IMR-90 (cell line): ENCODE measurements around the gene RUNDC1. TPM values are rescaled to one million over a fixed set of nuclear protein-coding genes. Genes with fewer than 3 reads are reported as not detected.
A peak's percentile ranks its signal among the peaks of the same experiment; 100 is the strongest.

Source experiments
- ATAC-seq: fragments of 200-7000 bp; cut with Tn5 transposase; 2 replicates; pipeline ENCODE4 v1.9.1; 2020; ENCODE audit warnings: low read depth, mild to moderate bottlenecking, moderate library complexity
- BruUV-seq: library from RNA; stranded (reverse); fragments of 400-500 nt; replicated peaks from 2 replicates; lab custom pipeline; 2021; lab: Mats Ljungman, UMichigan
- CTCF ChIA-PET: fragments of 300-600 bp; formaldehyde crosslinking; extraction: SDS; loops from one replicate; lab custom pipeline; 2021; ENCODE audit warnings: antibody characterized with exemption; lab: Yijun Ruan, JAX
- POLR2A ChIA-PET: fragments of 300-600 bp; sonication (Branson Sonifier 250); formaldehyde crosslinking; loops from one replicate; lab custom pipeline; 2022; ENCODE audit warnings: antibody characterized with exemption; ENCODE audit not compliant: unreplicated experiment; lab: Charles Lee
- DNase-seq: peaks from one replicate; pipeline ENCODE4 v3.0.0; 2013
- H2AFZ ChIP-seq: replicated peaks from 2 replicates; pipeline ENCODE3; 2013; ENCODE audit warnings: low read length, mild to moderate bottlenecking; ENCODE audit not compliant: poor library complexity
- H2AK5ac ChIP-seq: 2 replicates; pipeline ENCODE4 v1.6.1; 2013; ENCODE audit warnings: low read depth, low read length, inconsistent platforms
- H2AK9ac ChIP-seq: replicated peaks from 2 replicates; pipeline ENCODE3; 2013; ENCODE audit warnings: mild to moderate bottlenecking, low read depth, low read length, moderate library complexity; ENCODE audit not compliant: poor library complexity
- H2BK120ac ChIP-seq: 2 replicates; pipeline ENCODE4 v1.6.1; 2013; ENCODE audit warnings: low read depth, low read length, inconsistent platforms
- H2BK15ac ChIP-seq: 3 replicates; pipeline ENCODE4 v1.6.1; 2013; ENCODE audit warnings: low read depth, low read length, inconsistent platforms
- H2BK20ac ChIP-seq: 2 replicates; pipeline ENCODE4 v1.6.1; 2013; ENCODE audit warnings: low read depth, mild to moderate bottlenecking, inconsistent platforms, low read length, moderate library complexity
- H2BK5ac ChIP-seq: 2 replicates; pipeline ENCODE4 v1.6.1; 2013; ENCODE audit warnings: mild to moderate bottlenecking, low read depth, low read length, inconsistent platforms; ENCODE audit not compliant: poor library complexity, severe bottlenecking
- H3K14ac ChIP-seq: replicated peaks from 2 replicates; pipeline ENCODE4 v1.6.1; 2013; ENCODE audit warnings: low read depth, low read length, inconsistent platforms
- H3K18ac ChIP-seq: 2 replicates; pipeline ENCODE4 v1.6.1; 2013; ENCODE audit warnings: low read depth, low read length, control low read depth
- H3K23ac ChIP-seq: 2 replicates; pipeline ENCODE4 v1.6.1; 2013; ENCODE audit warnings: low read depth, low read length, inconsistent platforms
- H3K27ac ChIP-seq: 2 replicates; pipeline ENCODE4 v1.5.1; 2013; ENCODE audit warnings: mild to moderate bottlenecking, control low read depth, low read length; ENCODE audit not compliant: insufficient read depth
- H3K27me3 ChIP-seq: 2 replicates; pipeline ENCODE4 v1.6.1; 2013; ENCODE audit warnings: low read length; ENCODE audit not compliant: control insufficient read depth, insufficient read depth
- H3K36me3 ChIP-seq: 2 replicates; pipeline ENCODE4 v1.6.1; 2013; ENCODE audit warnings: low read length, mixed read lengths; ENCODE audit not compliant: control insufficient read depth, insufficient read depth
- H3K4ac ChIP-seq: 2 replicates; pipeline ENCODE4 v1.6.1; 2013; ENCODE audit warnings: low read depth, low read length, inconsistent platforms
- H3K4me1 ChIP-seq: 2 replicates; pipeline ENCODE4 v1.6.1; 2013; ENCODE audit warnings: low read length, mixed read lengths; ENCODE audit not compliant: control insufficient read depth, insufficient read depth
- H3K4me2 ChIP-seq: 2 replicates; pipeline ENCODE4 v1.6.1; 2013; ENCODE audit warnings: low read depth, mild to moderate bottlenecking, control low read depth, low read length, moderate library complexity
- H3K4me3 ChIP-seq: 2 replicates; pipeline ENCODE4 v1.5.1; 2013; ENCODE audit warnings: low read depth, mild to moderate bottlenecking, control low read depth, low read length, moderate library complexity; ENCODE audit not compliant: insufficient read depth
- H3K56ac ChIP-seq: 2 replicates; pipeline ENCODE4 v1.6.1; 2013; ENCODE audit warnings: low read length, inconsistent platforms; ENCODE audit not compliant: insufficient read depth; ENCODE audit errors: extremely low read depth
- H3K79me1 ChIP-seq, 2 experiments: 2 replicates each; pipeline ENCODE4 v1.6.1; 2013; ENCODE audit warnings: low read length in 2 of 2, inconsistent platforms in 1 of 2, low read depth in 1 of 2
- H3K9ac ChIP-seq: 2 replicates; pipeline ENCODE4 v1.6.1; 2013; ENCODE audit warnings: low read depth, low read length, control low read depth
- H3K9me1 ChIP-seq: 2 replicates; pipeline ENCODE4 v1.6.1; 2013; ENCODE audit warnings: low read length, inconsistent platforms; ENCODE audit not compliant: insufficient read depth
- H3K9me3 ChIP-seq: 2 replicates; pipeline ENCODE4 v1.6.1; 2013; ENCODE audit warnings: low read length; ENCODE audit not compliant: control insufficient read depth, insufficient read depth
- H4K20me1 ChIP-seq: 2 replicates; pipeline ENCODE4 v1.6.1; 2013; ENCODE audit warnings: low read length, inconsistent platforms; ENCODE audit not compliant: insufficient read depth
- H4K5ac ChIP-seq: 2 replicates; pipeline ENCODE4 v1.6.1; 2013; ENCODE audit warnings: mild to moderate bottlenecking, low read depth, low read length, control low read depth
- H4K8ac ChIP-seq, 2 experiments: 2 replicates each; pipeline ENCODE4 v1.6.1; 2013; ENCODE audit warnings: low read depth in 2 of 2, low read length in 2 of 2, control low read depth in 1 of 2, inconsistent platforms in 1 of 2
- H4K91ac ChIP-seq: 2 replicates; pipeline ENCODE4 v1.6.1; 2013; ENCODE audit warnings: low read depth, low read length, inconsistent platforms; ENCODE audit not compliant: insufficient read depth
- BHLHE40 ChIP-seq: fragments of 150-350 bp; IDR thresholded peaks from 2 replicates; pipeline ENCODE4 v1.6.1; 2016; ENCODE audit warnings: mild to moderate bottlenecking, low read depth, low read length
- CEBPB ChIP-seq: IDR thresholded peaks from 2 replicates; pipeline ENCODE4 v1.6.1; 2012; ENCODE audit warnings: low read depth, low read length, improper control_type of control experiment
- CHD1 ChIP-seq: IDR thresholded peaks from 2 replicates; pipeline ENCODE4 v1.6.1; 2012; ENCODE audit warnings: low read depth, low read length, improper control_type of control experiment
- CTCF ChIP-seq: conservative IDR thresholded peaks from 2 replicates; pipeline ENCODE4 v1.5.1; 2012; ENCODE audit warnings: mild to moderate bottlenecking, low read depth, low read length, improper control_type of control experiment
- ELK1 ChIP-seq: fragments of 150-350 bp; IDR thresholded peaks from 2 replicates; pipeline ENCODE4 v1.6.1; 2016; ENCODE audit warnings: low read depth, mild to moderate bottlenecking, low read length, moderate library complexity, borderline replicate concordance
- FOS ChIP-seq: fragments of 150-350 bp; IDR thresholded peaks from 2 replicates; pipeline ENCODE4 v1.6.1; 2016; ENCODE audit warnings: low read depth, low read length
- MAFK ChIP-seq: IDR thresholded peaks from 2 replicates; pipeline ENCODE4 v1.6.1; 2012; ENCODE audit warnings: low read depth, low read length, improper control_type of control experiment
- MAZ ChIP-seq: IDR thresholded peaks from 2 replicates; pipeline ENCODE4 v1.6.1; 2012; ENCODE audit warnings: low read depth, mild to moderate bottlenecking, low read length, improper control_type of control experiment, moderate library complexity, borderline replicate concordance
- MXI1 ChIP-seq: IDR thresholded peaks from 2 replicates; pipeline ENCODE4 v1.6.1; 2012; ENCODE audit warnings: low read depth, mild to moderate bottlenecking, low read length, moderate library complexity, borderline replicate concordance
- NFE2L2 ChIP-seq: fragments of 150-350 bp; IDR thresholded peaks from 2 replicates; pipeline ENCODE4 v1.6.1; 2016; ENCODE audit warnings: low read depth, mild to moderate bottlenecking, low read length
- POLR2A ChIP-seq: IDR thresholded peaks from 2 replicates; pipeline ENCODE4 v1.6.1; 2012; ENCODE audit warnings: mild to moderate bottlenecking, low read depth, low read length
- RAD21 ChIP-seq: IDR thresholded peaks from 2 replicates; pipeline ENCODE4 v1.6.1; 2012; ENCODE audit warnings: low read length, improper control_type of control experiment
- RCOR1 ChIP-seq: IDR thresholded peaks from 2 replicates; pipeline ENCODE4 v1.6.1; 2012; ENCODE audit warnings: mild to moderate bottlenecking, low read length, improper control_type of control experiment; ENCODE audit not compliant: insufficient replicate concordance
- RFX5 ChIP-seq: IDR thresholded peaks from 2 replicates; pipeline ENCODE4 v1.8.0; 2012; ENCODE audit warnings: low read depth, mild to moderate bottlenecking, low read length, moderate library complexity
- SMC3 ChIP-seq: fragments of 150-350 bp; IDR thresholded peaks from 2 replicates; pipeline ENCODE4 v1.6.1; 2016; ENCODE audit warnings: low read depth, mild to moderate bottlenecking, antibody characterized with exemption, low read length, moderate library complexity
- WGBS, 2 experiments: methylation state at CpG; one replicate each; pipeline versions ENCODE4 v1.1.5 to v1.1.7; 2013; ENCODE audit warnings: missing lambda C conversion rate in 2 of 2; ENCODE audit not compliant: insufficient read length in 1 of 2; ENCODE audit errors: extremely low coverage in 2 of 2; 5-methylcytosine and 5-hydroxymethylcytosine counted together
- dilution Hi-C: fragments of 300-500 bp; cut with HindIII; formaldehyde crosslinking; loops from one replicate; pipeline ENCODE4 v1.14.3; 2018; ENCODE audit warnings: low sequenced_read_pairs; ENCODE audit not compliant: unreplicated experiment
- in situ Hi-C: fragments of 300-500 bp; cut with MboI; formaldehyde crosslinking; loops from 3 replicates; pipeline ENCODE4 v1.14.3; 2019; ENCODE audit warnings: low sequenced_read_pairs, inconsistent platforms, mixed read lengths
- intact Hi-C: fragments of 100-400 bp; cut with micrococcal nuclease; formaldehyde crosslinking; loops from 2 replicates; pipeline ENCODE4 v1.10.0; 2022
- polyA plus RNA-seq, 3 experiments: library from polyadenylated mRNA; depleted of rRNA; stranded (reverse); fragments of >200 nt; gene quantifications; 2 replicates each; pipeline ENCODE4 v1.2.3, GENCODE V29; 2012; ENCODE audit warnings: low replicate concordance in 1 of 3
- total RNA-seq: library from RNA; depleted of rRNA; stranded (reverse); fragments of >200 nt; gene quantifications from 2 replicates; pipeline ENCODE4 v1.2.3, GENCODE V29; 2012
- TF ChIP-seq, protein P1 (sequence below): fragments of 150-350 bp; IDR thresholded peaks from 2 replicates; pipeline ENCODE4 v1.6.1; 2017; ENCODE audit warnings: mild to moderate bottlenecking, antibody characterized with exemption, low read length, low read depth

Gene RUNDC1
- total and polyA plus RNA-seq, 2 of the 4 experiments (the other 2 are of a cell fraction): 7.0 to 7.9 TPM

DNA sequence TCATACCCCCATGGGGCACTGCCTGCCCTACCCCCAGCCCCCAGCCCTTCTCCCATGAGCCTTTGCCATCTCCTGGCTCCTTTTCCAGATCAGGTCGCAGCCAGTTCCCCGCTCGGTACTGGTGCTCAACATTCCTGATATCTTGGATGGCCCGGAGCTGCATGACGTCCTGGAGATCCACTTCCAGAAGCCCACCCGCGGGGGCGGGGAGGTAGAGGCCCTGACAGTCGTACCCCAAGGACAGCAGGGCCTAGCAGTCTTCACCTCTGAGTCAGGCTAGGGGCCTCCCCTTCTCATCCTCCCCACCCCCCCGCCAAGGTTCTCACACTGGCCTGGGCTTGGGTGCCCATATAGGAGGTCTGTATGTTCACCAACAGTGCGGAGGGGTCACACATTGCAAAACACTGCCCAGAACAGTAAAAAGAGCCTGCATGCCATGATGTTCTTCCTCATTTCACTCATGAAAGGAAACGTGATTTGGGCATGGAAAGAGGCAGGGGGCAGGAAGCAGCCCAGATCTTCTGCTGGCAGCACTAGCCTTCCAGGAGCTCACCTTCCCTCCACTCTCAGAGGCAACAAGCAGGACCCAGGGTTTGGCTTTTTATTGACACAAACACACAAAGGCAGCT, 33.8 kb downstream of the RUNDC1 start:
- in situ Hi-C loops (no loop called here), intact Hi-C loops (no loop called here), dilution Hi-C loops (no loop called here)
- H3K9me1 ChIP-seq: peaks cover 19% of the 10 kb centered on the region
- TF ChIP-seq BHLHE40: no peak
- no peak for TF ChIP-seq FOS
- TF ChIP-seq RFX5: no peak
- TF ChIP-seq CHD1: no peak
- no peak for TF ChIP-seq RCOR1
- TF ChIP-seq CEBPB: no peak
- TF ChIP-seq NFE2L2: no peak
- TF ChIP-seq, protein P1, sequence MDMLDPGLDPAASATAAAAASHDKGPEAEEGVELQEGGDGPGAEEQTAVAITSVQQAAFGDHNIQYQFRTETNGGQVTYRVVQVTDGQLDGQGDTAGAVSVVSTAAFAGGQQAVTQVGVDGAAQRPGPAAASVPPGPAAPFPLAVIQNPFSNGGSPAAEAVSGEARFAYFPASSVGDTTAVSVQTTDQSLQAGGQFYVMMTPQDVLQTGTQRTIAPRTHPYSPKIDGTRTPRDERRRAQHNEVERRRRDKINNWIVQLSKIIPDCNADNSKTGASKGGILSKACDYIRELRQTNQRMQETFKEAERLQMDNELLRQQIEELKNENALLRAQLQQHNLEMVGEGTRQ: no peak
- TF ChIP-seq RAD21: no peak
- TF ChIP-seq ELK1: no peak
- no peak for TF ChIP-seq MXI1
- no peak for TF ChIP-seq MAZ
- no peak for TF ChIP-seq SMC3
- no peak for TF ChIP-seq CTCF
- no peak for TF ChIP-seq MAFK
- no peak for TF ChIP-seq POLR2A
- peak overlapping the region; percentile 19 for H2AK9ac ChIP-seq
- H3K27ac ChIP-seq: no peak overlapping the region
- peaks cover 6 to 38% of the 10 kb centered on the region in 2 experiments; a peak in 2 of 4 replicates for H3K79me1 ChIP-seq
- no peak overlapping the region for H2BK15ac ChIP-seq
- no peak overlapping the region for H2AK5ac ChIP-seq
- DNase-seq: no peak
- H3K36me3 ChIP-seq: peaks cover 52% of the 10 kb centered on the region
- H2BK20ac ChIP-seq: no peak overlapping the region
- WGBS, 2 experiments: 75% methylated on average over 3 of the region's 12 CpGs; no CpG with 5 or more reads in 1 of the 2 experiments
- no peak overlapping the region for H4K91ac ChIP-seq
- H2BK5ac ChIP-seq: no peak overlapping the region
- no peak overlapping the region for H3K23ac ChIP-seq
- no peaks in the 10 kb centered on the region for H3K27me3 ChIP-seq
- ATAC-seq: no peak
- H3K9ac ChIP-seq: no peak overlapping the region
- no peak overlapping the region for H3K4ac ChIP-seq
- peaks cover 25% of the 10 kb centered on the region; the same call in 1 of the 2 replicates for H4K20me1 ChIP-seq
- CTCF ChIA-PET: no interaction called here
- no peaks in the 10 kb centered on the region for H3K9me3 ChIP-seq
- no peak overlapping the region for H3K14ac ChIP-seq
- no peak overlapping the region for H4K5ac ChIP-seq
- H4K8ac ChIP-seq: no peak overlapping the region
- no peak overlapping the region for H2BK120ac ChIP-seq
- no peak overlapping the region for H3K18ac ChIP-seq
- POLR2A ChIA-PET: no interaction called here
- H3K4me1 ChIP-seq: no peaks in the 10 kb centered on the region
- no peak overlapping the region for H2AFZ ChIP-seq
- no peak overlapping the region for H3K56ac ChIP-seq
- no peak overlapping the region for H3K4me3 ChIP-seq
- BruUV-seq: no TSS peak
- H3K4me2 ChIP-seq: no peak overlapping the region
